Left ventricle myocardium inferior (tissue), 1 donor: ENCODE results near the gene DEPP1. TPM values are rescaled to one million over a fixed set of nuclear protein-coding genes. Genes with fewer than 3 reads are reported as not detected.

Source experiments
- DNase-seq: peaks from one replicate; pipeline ENCODE4 v3.0.0-alpha.2; 2020
- H3K27ac ChIP-seq: fragments of 200-600 bp; replicated peaks from 2 replicates; pipeline ENCODE4 v1.8.0; 2021
- H3K27me3 ChIP-seq: fragments of 200-600 bp; 2 replicates; pipeline ENCODE4 v1.8.0; 2021; ENCODE audit warnings: low read depth
- H3K36me3 ChIP-seq: fragments of 200-600 bp; 2 replicates; pipeline ENCODE4 v1.8.0; 2021
- H3K4me1 ChIP-seq: fragments of 200-600 bp; 2 replicates; pipeline ENCODE4 v1.8.0; 2021
- H3K4me3 ChIP-seq: fragments of 200-600 bp; 2 replicates; pipeline ENCODE4 v1.8.0; 2021; ENCODE audit warnings: mild to moderate bottlenecking, moderate library complexity
- H3K9me3 ChIP-seq: fragments of 200-600 bp; replicated peaks from 2 replicates; pipeline ENCODE4 v1.8.0; 2021
- CTCF ChIP-seq: fragments of 200-600 bp; IDR thresholded peaks from 2 replicates; pipeline ENCODE4 v1.8.0; 2021; ENCODE audit warnings: antibody characterized with exemption, mild to moderate bottlenecking, borderline replicate concordance
- intact Hi-C: fragments of 100-400 bp; cut with micrococcal nuclease; formaldehyde crosslinking; loops from one replicate; pipeline ENCODE4 v1.11.0; 2022
- total RNA-seq: library from RNA; stranded (reverse); fragmentation: NEBNext Ultra II Directional; extraction: Animal tissue kit (Norgen Biotek cat#: 25700); gene quantifications from one replicate; pipeline ENCODE4 v1.2.1, GENCODE V29; 2021
- donor health status: DM: no; HTN: yes; CAD: no; lungs with severe emphysema.

The DEPP1 gene
- total RNA-seq, 1 donor from 2014 or later: 27.5 TPM

GRCh38 chr10:44946205-44946604 lies 32.4 kb downstream of the DEPP1 start:
- Histone ChIP-seq H3K4me3 (no peak overlapping the region), H3K9me3 (peaks cover 8% of the 10 kb centered on the region), H3K4me1 (peaks cover 56% of the 10 kb centered on the region), H3K27me3 (no peaks in the 10 kb centered on the region), H3K27ac (peak overlapping the region; percentile 47), H3K36me3 (no peaks in the 10 kb centered on the region)
- DNase-seq: no peak
- intact Hi-C loops: no loop called here
- TF ChIP-seq CTCF: no peak

GRCh38 chr10:44944354-44944753 lies 34.3 kb downstream of the DEPP1 start:
- intact Hi-C loops: no loop called here
- H3K9me3 ChIP-seq: peaks cover 8% of the 10 kb centered on the region
- no peaks in the 10 kb centered on the region for H3K36me3 ChIP-seq
- H3K4me1 ChIP-seq: peaks cover 38% of the 10 kb centered on the region
- no peak overlapping the region for H3K4me3 ChIP-seq
- TF ChIP-seq CTCF: no peak
- no peak overlapping the region for H3K27ac ChIP-seq
- no peak for DNase-seq
- H3K27me3 ChIP-seq: no peaks in the 10 kb centered on the region

- intact Hi-C loops: no loop called here
- Histone ChIP-seq H3K9me3 (peaks cover 12% of the 10 kb centered on the region), H3K4me3 (no peak overlapping the region), H3K4me1 (peaks cover 21% of the 10 kb centered on the region), H3K36me3 (no peaks in the 10 kb centered on the region), H3K27me3 (no peaks in the 10 kb centered on the region), H3K27ac (no peak overlapping the region)
- TF ChIP-seq CTCF: no peak
- no peak for DNase-seq
These were observed 38.8 kb downstream of the DEPP1 start for GRCh38 chr10:44939691-44940401.

GRCh38 chr10:44938956-44939355 lies 39.7 kb downstream of the DEPP1 start:
- no peak for TF ChIP-seq CTCF
- H3K9me3 ChIP-seq: peaks cover 4% of the 10 kb centered on the region
- no peaks in the 10 kb centered on the region for H3K36me3 ChIP-seq
- H3K4me3 ChIP-seq: no peak overlapping the region
- H3K27ac ChIP-seq: no peak overlapping the region
- DNase-seq: no peak
- no peaks in the 10 kb centered on the region for H3K27me3 ChIP-seq
- intact Hi-C loops: no loop called here
- H3K4me1 ChIP-seq: peaks cover 30% of the 10 kb centered on the region

- peaks cover 45% of the 10 kb centered on the region for H3K4me1 ChIP-seq
- H3K27ac ChIP-seq: no peak overlapping the region
- peaks cover 4% of the 10 kb centered on the region for H3K9me3 ChIP-seq
- no peaks in the 10 kb centered on the region for H3K36me3 ChIP-seq
- no peaks in the 10 kb centered on the region for H3K27me3 ChIP-seq
- no peak for DNase-seq
- intact Hi-C loops: no loop called here
- H3K4me3 ChIP-seq: no peak overlapping the region
- no peak for TF ChIP-seq CTCF
These were observed 41.2 kb downstream of the DEPP1 start for GRCh38 chr10:44937196-44938005.
